ENCODE measurements around the gene KLHL5.

Gene KLHL5

GRCh38 chr4:39062094-39062769 is at the start of gene KLHL5:
TSS of gene KLHL5 (plus strand) at chr4:39062232. CDS start at chr4:39062653, 421 bp downstream.
- Histone ChIP-seq H3K9me3 (ENCODE audit: control insufficient read depth, insufficient read depth, low read length) (no peaks in the 10 kb centered on the region), H3F3A (ENCODE audit: control insufficient read depth, insufficient read depth) (0 out of 2 replicates have a peak, but pooled peaks cover 3% of the 10 kb centered on the region), H3K27ac (ENCODE audit: low read depth, low read length) (no peak within 1 kb of the TSS), H3K79me2 (ENCODE audit: control insufficient read depth, low read length) (peaks cover 90% of the 10 kb centered on the region), H4K20me1 (ENCODE audit: control insufficient read depth, insufficient read depth, low read depth, low read length) (peaks cover 6% of the 10 kb centered on the region; the same call in 1 of the 2 replicates), H3K36me3 (ENCODE audit: control insufficient read depth, low read length) (no peaks in the 10 kb centered on the region), H3K4me2 (ENCODE audit: low read length) (peak within 1 kb of the TSS; percentile 16; the same call in 1 of the 2 replicates), H3K27me3 (ENCODE audit: control insufficient read depth, low read length) (no peaks in the 10 kb centered on the region), H3K4me3 (ENCODE audit: low read length) (no peak within 1 kb of the TSS), H3K4me1 (ENCODE audit: control insufficient read depth, low read length) (peaks cover 28% of the 10 kb centered on the region), H3K9me2 (replicated peaks; ENCODE audit: control insufficient read depth, low read length) (no peaks in the 10 kb centered on the region)
- TF ChIP-seq CTCF (IDR thresholded peaks at IDR 0.05; ENCODE audit: low read depth, low read length, poor library complexity, severe bottlenecking), result no peak
- no peak for TF ChIP-seq EZH2phosphoT487 (IDR thresholded peaks at IDR 0.05; ENCODE audit: borderline replicate concordance, low read length)

DNA sequence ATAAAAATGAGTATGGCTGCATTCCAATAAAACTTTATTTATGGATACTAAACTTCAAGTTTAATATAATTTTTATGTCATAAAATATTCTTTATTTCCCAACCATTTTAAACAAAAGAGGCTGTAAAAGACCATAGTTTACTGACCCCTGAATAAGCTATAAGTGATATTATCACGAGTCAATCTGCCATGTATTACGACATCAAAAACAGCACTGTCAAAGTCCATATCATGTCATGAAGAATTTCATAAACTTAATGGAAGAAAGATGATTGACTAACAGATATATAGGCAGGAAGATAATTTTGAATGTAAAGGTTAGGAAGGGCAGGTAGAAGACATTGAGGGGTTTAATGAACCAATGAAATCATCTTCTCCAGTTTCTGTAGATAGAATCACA is 48.0 kb upstream of the KLHL5 start:
- Histone ChIP-seq H4K20me1 (ENCODE audit: control insufficient read depth, insufficient read depth, low read depth, low read length) (0 out of 2 replicates have a peak, but pooled peaks cover 3% of the 10 kb centered on the region), H3K9me2 (replicated peaks; ENCODE audit: control insufficient read depth, low read length) (no peaks in the 10 kb centered on the region), H3K36me3 (ENCODE audit: control insufficient read depth, low read length) (peaks cover 83% of the 10 kb centered on the region), H3K27me3 (ENCODE audit: control insufficient read depth, low read length) (no peaks in the 10 kb centered on the region), H3K79me2 (ENCODE audit: control insufficient read depth, low read length) (peaks cover 99% of the 10 kb centered on the region), H3K9me3 (ENCODE audit: control insufficient read depth, insufficient read depth, low read length) (no peaks in the 10 kb centered on the region; the same call in none of the 2 replicates), H3K4me2 (ENCODE audit: low read length) (no peak overlapping the region), H3K4me3 (ENCODE audit: low read length) (no peak overlapping the region), H3K4me1 (ENCODE audit: control insufficient read depth, low read length) (peaks cover 3% of the 10 kb centered on the region; the same call in 1 of the 2 replicates), H3K27ac (ENCODE audit: low read depth, low read length) (no peak overlapping the region), H3F3A (ENCODE audit: control insufficient read depth, insufficient read depth) (peaks cover 5% of the 10 kb centered on the region)
- TF ChIP-seq CTCF (IDR thresholded peaks at IDR 0.05; ENCODE audit: low read depth, low read length, poor library complexity, severe bottlenecking), result no peak
- TF ChIP-seq EZH2phosphoT487 (IDR thresholded peaks at IDR 0.05; ENCODE audit: borderline replicate concordance, low read length), result no peak

GRCh38 chr4:39020130-39020529 is 41.9 kb upstream of the KLHL5 start:
- Histone ChIP-seq H3K9me3 (ENCODE audit: control insufficient read depth, insufficient read depth, low read length) (no peaks in the 10 kb centered on the region; the same call in 1 of the 2 replicates), H3F3A (ENCODE audit: control insufficient read depth, insufficient read depth) (no peaks in the 10 kb centered on the region; the same call in none of the 2 replicates), H3K4me3 (ENCODE audit: low read length) (no peak overlapping the region), H3K79me2 (ENCODE audit: control insufficient read depth, low read length) (peaks cover 100% of the 10 kb centered on the region), H3K27ac (ENCODE audit: low read depth, low read length) (no peak overlapping the region), H4K20me1 (ENCODE audit: control insufficient read depth, insufficient read depth, low read depth, low read length) (no peaks in the 10 kb centered on the region; the same call in 1 of the 2 replicates), H3K36me3 (ENCODE audit: control insufficient read depth, low read length) (peaks cover 90% of the 10 kb centered on the region), H3K9me2 (replicated peaks; ENCODE audit: control insufficient read depth, low read length) (no peaks in the 10 kb centered on the region), H3K4me2 (ENCODE audit: low read length) (no peak overlapping the region), H3K27me3 (ENCODE audit: control insufficient read depth, low read length) (no peaks in the 10 kb centered on the region), H3K4me1 (ENCODE audit: control insufficient read depth, low read length) (peaks cover 10% of the 10 kb centered on the region)
- no peak for TF ChIP-seq EZH2phosphoT487 (IDR thresholded peaks at IDR 0.05; ENCODE audit: borderline replicate concordance, low read length)
- TF ChIP-seq CTCF (IDR thresholded peaks at IDR 0.05; ENCODE audit: low read depth, low read length, poor library complexity, severe bottlenecking), result no peak
